Osteoblast (primary cell): ENCODE measurements around the gene PRKCE. TPM values are rescaled to one million over a fixed set of nuclear protein-coding genes. Genes with fewer than 3 reads are reported as not detected.

ENCODE experiments used
- DNase-seq: peaks from one replicate; pipeline ENCODE4 v3.0.0; 2011; ENCODE audit warnings: low spot score, mixed read lengths; ENCODE audit not compliant: insufficient read length; ENCODE audit errors: missing footprints
- H2AFZ ChIP-seq: 2 replicates; pipeline ENCODE4 v1.6.0; 2011; ENCODE audit warnings: mild to moderate bottlenecking, low read length
- H3K27ac ChIP-seq: 2 replicates; pipeline ENCODE4 v1.5.1; 2011; ENCODE audit warnings: mild to moderate bottlenecking, low read depth, low read length, moderate library complexity
- H3K27me3 ChIP-seq: 2 replicates; pipeline ENCODE4 v1.6.0; 2012; ENCODE audit warnings: mild to moderate bottlenecking, control low read depth, inconsistent platforms, low read length, moderate library complexity; ENCODE audit not compliant: insufficient read depth
- H3K36me3 ChIP-seq: 2 replicates; pipeline ENCODE4 v1.5.1; 2011; ENCODE audit warnings: mild to moderate bottlenecking, low read length, control low read depth, moderate library complexity; ENCODE audit not compliant: insufficient read depth
- H3K4me1 ChIP-seq: 2 replicates; pipeline ENCODE4 v1.5.1; 2011; ENCODE audit warnings: mild to moderate bottlenecking, low read length, control low read depth, moderate library complexity; ENCODE audit not compliant: insufficient read depth
- H3K4me2 ChIP-seq: 2 replicates; pipeline ENCODE4 v1.6.0; 2011; ENCODE audit warnings: mild to moderate bottlenecking, low read length; ENCODE audit not compliant: insufficient read depth
- H3K4me3 ChIP-seq: fragments of 200-600 bp; sonication (generic); 3 replicates; pipeline ENCODE4 v1.5.1; 2012; ENCODE audit warnings: mild to moderate bottlenecking, low read length, inconsistent platforms; ENCODE audit not compliant: insufficient read depth
- H3K79me2 ChIP-seq: 2 replicates; pipeline ENCODE4 v1.6.0; 2012; ENCODE audit warnings: mild to moderate bottlenecking, low read length, control low read depth, inconsistent platforms; ENCODE audit not compliant: insufficient read depth
- H3K9me3 ChIP-seq: 2 replicates; pipeline ENCODE4 v1.5.1; 2011; ENCODE audit warnings: low read depth, low read length, control low read depth
- H4K20me1 ChIP-seq: 2 replicates; pipeline ENCODE4 v1.6.0; 2012; ENCODE audit warnings: mild to moderate bottlenecking, low read length, control low read depth; ENCODE audit not compliant: insufficient read depth
- total RNA-seq: library from RNA; depleted of rRNA; stranded (reverse); fragments of >200 nt; gene quantifications from 2 replicates; pipeline ENCODE4 v1.2.3, GENCODE V29; 2012
- TF ChIP-seq, protein P1 (sequence below): IDR thresholded peaks from 2 replicates; pipeline ENCODE4 v1.5.1; 2011; ENCODE audit warnings: mild to moderate bottlenecking, low read depth, low read length, moderate library complexity; ENCODE audit errors: extremely low read depth

Gene PRKCE
- total RNA-seq, 1 donor: 22.1 TPM

DNA sequence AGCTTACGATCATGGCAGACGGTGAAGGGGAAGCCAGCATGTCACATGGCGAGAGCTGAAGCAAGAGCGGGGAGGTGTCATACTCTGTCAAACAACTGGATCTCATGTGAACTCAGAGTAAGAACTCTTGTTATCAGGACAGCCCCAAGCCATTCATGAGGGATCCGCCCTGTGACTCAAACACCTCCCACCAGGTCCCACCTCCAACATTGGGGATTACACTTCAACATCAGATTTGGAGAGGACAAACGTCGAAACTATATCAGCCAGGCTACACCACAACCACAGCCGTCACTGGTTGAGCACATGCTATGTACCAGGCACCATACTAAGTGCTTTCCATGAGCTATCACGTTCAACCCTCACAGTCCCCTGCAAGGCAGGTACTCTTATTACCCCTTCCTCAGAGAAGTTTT is 293.8 kb downstream of the PRKCE start:
- H3K27me3 ChIP-seq: no peaks in the 10 kb centered on the region
- no peak overlapping the region for H3K27ac ChIP-seq
- peaks cover 39% of the 10 kb centered on the region for H3K4me1 ChIP-seq
- no peaks in the 10 kb centered on the region for H4K20me1 ChIP-seq
- H3K36me3 ChIP-seq: no peaks in the 10 kb centered on the region
- no peaks in the 10 kb centered on the region for H3K9me3 ChIP-seq
- DNase-seq: no peak
- no peak overlapping the region for H3K4me3 ChIP-seq
- TF ChIP-seq, protein P1, sequence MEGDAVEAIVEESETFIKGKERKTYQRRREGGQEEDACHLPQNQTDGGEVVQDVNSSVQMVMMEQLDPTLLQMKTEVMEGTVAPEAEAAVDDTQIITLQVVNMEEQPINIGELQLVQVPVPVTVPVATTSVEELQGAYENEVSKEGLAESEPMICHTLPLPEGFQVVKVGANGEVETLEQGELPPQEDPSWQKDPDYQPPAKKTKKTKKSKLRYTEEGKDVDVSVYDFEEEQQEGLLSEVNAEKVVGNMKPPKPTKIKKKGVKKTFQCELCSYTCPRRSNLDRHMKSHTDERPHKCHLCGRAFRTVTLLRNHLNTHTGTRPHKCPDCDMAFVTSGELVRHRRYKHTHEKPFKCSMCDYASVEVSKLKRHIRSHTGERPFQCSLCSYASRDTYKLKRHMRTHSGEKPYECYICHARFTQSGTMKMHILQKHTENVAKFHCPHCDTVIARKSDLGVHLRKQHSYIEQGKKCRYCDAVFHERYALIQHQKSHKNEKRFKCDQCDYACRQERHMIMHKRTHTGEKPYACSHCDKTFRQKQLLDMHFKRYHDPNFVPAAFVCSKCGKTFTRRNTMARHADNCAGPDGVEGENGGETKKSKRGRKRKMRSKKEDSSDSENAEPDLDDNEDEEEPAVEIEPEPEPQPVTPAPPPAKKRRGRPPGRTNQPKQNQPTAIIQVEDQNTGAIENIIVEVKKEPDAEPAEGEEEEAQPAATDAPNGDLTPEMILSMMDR: no peak
- no peak overlapping the region for H2AFZ ChIP-seq
- H3K4me2 ChIP-seq: no peak overlapping the region
- H3K79me2 ChIP-seq: no peaks in the 10 kb centered on the region

DNA sequence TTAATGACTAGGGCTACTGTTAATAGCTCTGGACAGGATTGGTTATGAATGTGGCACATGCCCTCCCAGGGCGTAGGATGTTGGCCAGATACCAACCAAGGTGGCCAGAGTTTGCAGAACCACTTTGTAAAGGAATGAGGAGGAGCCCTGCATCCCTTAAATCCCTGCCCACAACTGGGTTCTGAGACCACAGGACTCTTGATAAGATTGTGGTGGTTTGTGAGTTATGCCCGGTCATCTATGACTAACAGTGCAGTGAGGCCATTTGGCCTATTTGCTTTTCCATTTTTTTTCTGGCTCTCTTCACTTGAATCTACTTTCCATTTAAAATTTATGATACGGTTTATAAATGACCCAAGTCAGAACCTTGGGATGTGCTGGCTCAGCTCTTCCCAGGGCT is 294.5 kb downstream of the PRKCE start:
- no peak for DNase-seq
- Histone ChIP-seq H3K27me3 (no peaks in the 10 kb centered on the region), H2AFZ (no peak overlapping the region), H3K79me2 (no peaks in the 10 kb centered on the region), H3K36me3 (no peaks in the 10 kb centered on the region), H3K4me2 (peak overlapping the region; percentile 63), H3K9me3 (no peaks in the 10 kb centered on the region), H3K4me3 (peak overlapping the region; percentile 28), H4K20me1 (no peaks in the 10 kb centered on the region), H3K4me1 (peaks cover 39% of the 10 kb centered on the region), H3K27ac (no peak overlapping the region)
- TF ChIP-seq, protein P1: no peak

DNA sequence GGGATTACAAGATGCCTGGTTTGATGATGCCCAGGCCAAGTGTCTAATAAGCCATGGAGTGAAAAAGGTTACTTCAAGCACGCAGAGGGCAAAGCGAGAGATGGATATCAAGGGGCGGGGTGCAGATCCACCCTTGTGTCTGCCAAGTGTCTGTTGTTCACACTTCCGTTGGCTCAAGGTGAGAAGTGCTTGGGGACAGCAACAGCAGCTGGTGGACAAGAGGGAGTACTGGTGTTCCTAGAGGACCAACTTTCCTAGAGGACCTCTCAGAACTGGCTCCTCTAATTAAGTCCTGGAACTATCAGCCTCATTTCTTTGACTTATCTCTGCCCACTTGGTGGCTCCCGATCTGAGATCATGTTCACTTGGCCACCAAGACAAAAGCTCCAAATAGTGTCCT is 299.1 kb downstream of the PRKCE start:
- Histone ChIP-seq H2AFZ (no peak overlapping the region), H3K79me2 (no peaks in the 10 kb centered on the region), H4K20me1 (no peaks in the 10 kb centered on the region), H3K27me3 (no peaks in the 10 kb centered on the region), H3K4me1 (peaks cover 14% of the 10 kb centered on the region), H3K27ac (no peak overlapping the region), H3K9me3 (no peaks in the 10 kb centered on the region), H3K4me3 (no peak overlapping the region), H3K36me3 (no peaks in the 10 kb centered on the region), H3K4me2 (no peak overlapping the region)
- no peak for DNase-seq
- TF ChIP-seq, protein P1: no peak

DNA sequence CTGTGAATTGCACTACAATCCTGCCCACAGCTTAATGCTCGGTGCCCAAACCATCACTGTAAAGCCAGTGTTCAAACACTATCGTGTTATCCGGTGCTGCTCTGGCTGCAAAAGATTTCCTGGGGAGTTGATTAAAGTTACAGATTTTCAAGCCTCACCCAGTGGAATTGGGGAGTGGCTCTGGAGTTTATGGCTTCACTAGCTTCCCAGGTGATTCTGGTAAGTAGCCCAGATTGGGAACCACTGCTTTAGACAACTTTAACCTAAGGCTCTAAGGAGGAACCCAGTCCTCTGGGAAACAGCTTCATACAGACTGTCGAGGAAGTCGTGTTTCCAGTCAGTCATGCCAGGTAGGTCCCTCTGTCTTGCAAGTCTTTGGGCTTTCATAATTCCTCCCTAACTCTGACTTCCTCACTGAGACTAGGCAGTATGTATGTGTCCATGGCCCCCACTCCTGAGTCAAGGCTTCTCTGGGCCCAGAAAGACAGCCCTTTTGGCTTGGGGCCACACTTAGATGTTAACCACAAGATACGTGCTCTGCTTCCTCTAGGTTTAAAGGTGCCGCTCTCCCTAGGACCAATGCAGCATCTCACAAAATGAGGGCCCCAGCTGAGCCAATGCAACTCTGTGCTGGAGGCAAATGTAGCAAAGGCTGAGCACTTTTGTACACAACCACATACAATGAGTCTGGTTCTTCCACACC is 299.7 kb downstream of the PRKCE start:
- Histone ChIP-seq H3K27ac (no peak overlapping the region), H3K36me3 (no peaks in the 10 kb centered on the region), H2AFZ (no peak overlapping the region), H3K4me2 (no peak overlapping the region), H3K79me2 (no peaks in the 10 kb centered on the region), H4K20me1 (no peaks in the 10 kb centered on the region), H3K9me3 (no peaks in the 10 kb centered on the region), H3K4me3 (no peak overlapping the region), H3K27me3 (no peaks in the 10 kb centered on the region), H3K4me1 (peaks cover 8% of the 10 kb centered on the region)
- TF ChIP-seq, protein P1: no peak
- DNase-seq: no peak
